KOPT-K1 (cell line): ENCODE results near the gene DAPK3.
"Not testable (repeated sequence)": the region's sequence is repeated elsewhere in the genome, so short reads cannot be mapped to it uniquely, and the experiment has no call there.

Experiments used
- H3K27ac ChIP-seq: fragments of 200-600 bp; sonication (generic); 2 replicates; pipeline ENCODE4 v1.5.1; 2016; ENCODE audit warnings: antibody characterized with exemption, mild to moderate bottlenecking, low read depth, low read length; ENCODE audit not compliant: poor library complexity, severe bottlenecking
- H3K36me3 ChIP-seq: fragments of 200-600 bp; sonication (generic); 2 replicates; pipeline ENCODE4 v1.5.1; 2017; ENCODE audit warnings: antibody characterized with exemption, mild to moderate bottlenecking, low read length, moderate library complexity; ENCODE audit not compliant: insufficient read depth
- H3K9me3 ChIP-seq: fragments of 200-600 bp; sonication (generic); 2 replicates; pipeline ENCODE4 v1.5.1; 2017; ENCODE audit warnings: antibody characterized with exemption, low read length, mild to moderate bottlenecking; ENCODE audit not compliant: insufficient read depth, poor library complexity, severe bottlenecking

DAPK3 gene

DNA sequence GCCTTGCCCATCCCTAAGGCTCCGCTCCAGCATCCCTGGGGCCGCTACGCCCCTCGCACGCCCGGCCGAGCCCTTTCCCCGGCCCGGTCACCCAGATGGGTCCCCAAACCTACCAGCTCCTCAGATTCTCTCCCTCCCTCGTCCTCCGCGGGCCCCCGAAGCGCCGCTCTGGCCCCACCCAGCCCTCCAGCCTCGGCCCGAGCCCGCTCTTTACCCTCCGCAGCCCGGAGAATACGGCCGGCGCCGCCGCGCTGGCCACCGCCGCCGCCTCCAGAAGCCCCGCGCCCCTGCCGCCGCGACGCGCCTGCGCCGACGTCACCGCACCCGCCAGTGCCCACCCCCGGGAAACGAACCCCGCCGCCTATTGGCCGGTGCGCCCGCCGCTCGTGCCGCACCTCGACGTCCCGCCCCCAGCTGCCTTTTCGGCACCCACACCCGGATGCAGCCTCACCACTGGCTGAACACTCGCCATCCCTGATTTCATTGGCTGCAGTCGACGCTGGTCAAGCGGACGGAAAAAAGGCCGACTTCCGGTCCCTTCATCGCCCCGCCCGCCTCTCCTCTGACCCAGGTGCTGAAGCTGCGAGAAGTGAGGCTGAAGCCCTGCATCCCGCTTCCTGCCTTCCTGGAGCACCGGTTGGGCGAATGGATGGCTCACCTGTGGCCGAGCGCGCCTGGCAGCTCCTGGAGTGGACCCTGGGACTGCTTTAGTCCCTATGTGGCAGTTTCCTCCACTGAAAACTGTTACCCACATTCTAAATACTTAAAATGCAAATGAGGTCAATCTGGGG is at the start of gene DAPK3:
DAPK3 (minus strand) TSS at position 292 of the 791 bp plus-strand sequence. CDS start 1,364 bp downstream, outside the sequence.
- Histone ChIP-seq H3K36me3 (peaks cover 46% of the 10 kb centered on the region), H3K9me3 (no peaks in the 10 kb centered on the region), H3K27ac (peak within 1 kb of the TSS; percentile 63)

DNA sequence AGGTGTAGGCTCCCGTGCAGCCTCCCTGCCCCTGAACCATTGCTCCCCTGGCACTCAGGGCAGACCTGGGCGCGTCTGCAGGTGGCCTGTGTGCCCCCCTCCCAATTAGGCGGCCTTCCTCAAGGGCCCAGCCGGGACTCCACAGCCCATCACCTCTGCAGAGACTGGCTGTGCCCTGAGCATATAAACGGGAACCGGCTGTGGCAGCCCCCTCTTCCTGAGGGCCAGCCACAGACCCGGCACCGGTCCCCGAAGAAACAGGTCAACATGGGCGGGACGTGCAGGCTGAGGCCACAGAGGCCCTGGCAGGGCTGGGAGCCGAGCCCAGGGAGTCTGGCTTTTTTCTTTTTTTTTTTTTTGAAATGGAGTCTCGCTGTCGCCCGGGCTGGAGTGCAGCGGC is 48.7 kb upstream of the DAPK3 start:
- Histone ChIP-seq H3K27ac (no peak overlapping the region), H3K36me3 (peaks cover 75% of the 10 kb centered on the region), H3K9me3 (peaks cover 12% of the 10 kb centered on the region)

DNA sequence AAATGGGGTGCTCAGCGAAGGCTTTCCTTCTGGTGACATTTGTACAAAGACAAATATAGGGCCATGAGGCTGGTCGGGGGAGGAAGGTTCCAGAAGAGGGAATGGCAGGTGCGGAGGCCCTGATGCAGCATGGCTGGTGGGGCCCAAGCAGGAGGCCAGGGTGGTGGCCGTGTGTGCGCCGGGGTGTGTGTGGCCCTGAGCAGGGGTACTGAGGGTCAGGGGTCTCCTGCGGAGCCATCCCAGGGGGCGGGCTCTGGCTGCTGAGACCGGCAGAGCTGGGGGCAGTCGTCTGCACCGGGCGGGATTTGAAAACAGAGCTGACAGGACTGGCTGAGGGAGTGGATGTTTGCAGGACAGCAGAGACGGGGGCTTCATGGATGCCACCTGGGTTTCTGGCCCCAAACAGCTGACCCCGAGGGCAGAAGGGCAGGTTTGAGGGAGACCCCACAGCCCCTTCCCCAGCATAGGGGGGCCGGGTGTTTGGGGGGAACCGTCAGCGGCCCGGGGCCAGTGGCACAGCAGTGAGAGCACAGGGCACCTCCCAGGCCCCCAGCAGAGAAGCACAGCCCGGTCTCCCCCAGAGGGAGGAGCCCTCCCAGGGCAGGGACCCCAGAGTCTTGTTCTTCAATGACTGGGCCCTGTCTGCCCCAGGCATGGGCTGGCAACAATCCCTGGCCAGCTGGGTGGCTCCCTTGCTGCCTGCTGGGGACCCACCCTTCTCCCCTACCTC is 48.0 kb upstream of the DAPK3 start:
- peaks cover 12% of the 10 kb centered on the region for H3K9me3 ChIP-seq
- no peak overlapping the region for H3K27ac ChIP-seq
- H3K36me3 ChIP-seq: peaks cover 75% of the 10 kb centered on the region

DNA sequence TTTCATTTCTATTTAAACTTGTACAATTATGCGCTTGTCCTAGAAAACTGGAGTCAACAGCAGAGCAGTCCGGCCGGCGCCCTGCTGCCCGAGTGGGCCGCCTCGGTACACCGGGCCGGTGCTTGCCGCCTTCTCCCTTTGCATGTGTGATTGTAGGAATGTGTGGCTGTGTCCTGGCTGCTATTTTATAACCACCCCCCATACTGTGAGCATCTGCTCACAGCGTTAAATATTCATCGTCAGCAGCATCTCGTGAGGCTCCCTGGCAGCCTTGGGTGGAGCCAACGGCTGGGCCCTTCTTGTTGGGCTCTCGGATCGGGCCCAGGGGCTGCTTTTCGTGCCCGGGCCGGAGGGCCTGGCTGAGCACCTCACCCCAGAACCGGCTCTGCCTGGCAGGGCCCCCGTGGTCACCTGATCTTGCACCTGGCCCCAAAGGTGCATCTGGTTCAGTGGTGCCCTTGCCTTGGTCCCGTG is 47.3 kb upstream of the DAPK3 start:
- Histone ChIP-seq H3K36me3 (peaks cover 77% of the 10 kb centered on the region), H3K9me3 (peaks cover 12% of the 10 kb centered on the region), H3K27ac (no peak overlapping the region)

DNA sequence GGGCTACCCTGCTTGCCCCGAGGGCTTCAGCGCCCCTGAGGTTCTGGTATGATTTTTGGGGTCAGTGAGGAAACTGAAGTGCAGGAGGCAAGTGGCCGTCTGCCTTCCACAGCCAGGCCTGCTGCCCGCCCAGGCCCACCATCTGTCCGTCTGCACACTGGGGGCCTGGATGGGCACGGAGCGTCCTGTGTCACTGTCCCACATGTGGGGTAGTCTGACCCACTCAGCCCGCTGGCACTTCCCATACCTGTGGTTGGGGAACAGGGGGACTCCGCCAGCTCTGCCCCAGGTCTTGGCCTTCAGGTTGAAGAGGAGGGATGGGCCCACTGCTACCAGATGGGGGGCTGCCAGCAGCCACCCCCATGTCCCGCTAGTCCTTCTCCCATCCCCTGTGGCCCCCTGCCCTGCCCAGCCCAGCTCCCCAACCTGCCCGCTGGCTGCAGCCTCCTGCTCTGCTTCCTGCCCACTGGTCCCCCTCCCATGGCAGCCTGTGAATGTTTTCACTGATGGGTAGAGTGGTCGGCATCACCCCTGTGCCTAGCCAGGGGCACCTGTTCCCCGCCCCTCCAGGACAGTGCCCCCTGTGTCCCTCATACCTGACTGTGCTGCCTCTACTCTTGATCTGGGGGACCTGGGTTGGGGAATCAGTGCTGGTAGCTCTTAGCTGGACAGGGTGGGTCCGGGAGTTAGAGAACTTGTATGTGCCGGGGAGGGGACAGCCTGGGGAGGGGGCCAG is 46.2 kb upstream of the DAPK3 start:
- Histone ChIP-seq H3K36me3 (peaks cover 79% of the 10 kb centered on the region), H3K9me3 (peaks cover 9% of the 10 kb centered on the region), H3K27ac (no peak overlapping the region)

DNA sequence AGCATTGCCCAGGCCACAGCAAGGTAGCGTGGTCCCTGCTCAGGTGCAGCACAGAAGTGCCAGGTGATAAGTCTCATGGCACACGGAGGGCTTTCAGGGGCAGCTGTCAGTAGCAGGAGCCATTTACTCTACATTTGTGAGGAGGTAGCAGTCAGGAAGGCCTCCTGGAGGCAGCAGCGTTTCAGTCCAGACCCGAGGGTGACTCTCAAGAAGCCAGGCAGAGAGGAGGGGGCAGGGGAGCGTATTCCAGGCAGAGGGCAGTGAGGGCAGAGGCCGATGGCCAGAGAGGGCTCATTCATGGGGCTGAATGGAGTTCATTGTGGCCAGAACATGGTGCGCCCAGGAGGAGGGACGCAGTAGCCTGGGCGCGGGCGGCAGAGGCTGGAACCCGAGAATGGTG is 45.6 kb upstream of the DAPK3 start:
- H3K9me3 ChIP-seq: peaks cover 3% of the 10 kb centered on the region
- no peak overlapping the region for H3K27ac ChIP-seq
- H3K36me3 ChIP-seq: peaks cover 73% of the 10 kb centered on the region

DNA sequence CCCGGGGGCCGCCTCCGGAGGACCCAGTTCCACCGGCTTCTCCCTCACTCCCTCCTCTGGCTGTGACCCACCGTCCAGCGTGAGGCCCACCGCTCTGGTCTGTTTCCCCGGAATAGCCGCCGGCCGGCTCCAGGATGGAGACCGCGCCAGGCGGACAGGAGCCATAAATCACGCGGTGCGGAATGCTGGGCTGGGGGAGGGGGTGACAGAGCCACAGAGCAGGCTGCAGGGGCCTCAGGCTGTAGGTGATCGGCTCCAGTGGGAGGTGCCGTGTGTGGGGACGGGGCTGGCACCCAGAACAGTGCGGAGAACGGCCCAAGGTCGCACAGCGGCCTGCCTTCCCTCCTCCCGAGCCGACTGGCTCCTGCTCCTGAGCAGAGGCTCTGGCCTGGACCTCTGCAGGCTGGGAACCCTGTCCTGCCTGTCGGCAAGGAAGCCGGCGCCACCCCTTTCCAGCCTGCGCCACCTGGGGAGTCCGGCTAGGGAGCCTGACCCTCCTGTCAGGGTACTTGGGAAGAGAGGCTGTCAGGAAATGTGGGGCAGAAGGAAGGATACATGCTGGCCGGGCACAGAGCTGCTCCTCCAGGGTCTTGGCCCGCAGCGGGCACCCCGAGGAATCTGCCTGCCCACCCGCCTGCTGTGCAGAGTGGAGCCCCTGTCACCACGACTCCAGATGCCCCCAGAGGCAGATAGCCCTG is 45.0 kb upstream of the DAPK3 start:
- H3K9me3 ChIP-seq: no peaks in the 10 kb centered on the region
- H3K36me3 ChIP-seq: peaks cover 67% of the 10 kb centered on the region
- no peak overlapping the region for H3K27ac ChIP-seq

DNA sequence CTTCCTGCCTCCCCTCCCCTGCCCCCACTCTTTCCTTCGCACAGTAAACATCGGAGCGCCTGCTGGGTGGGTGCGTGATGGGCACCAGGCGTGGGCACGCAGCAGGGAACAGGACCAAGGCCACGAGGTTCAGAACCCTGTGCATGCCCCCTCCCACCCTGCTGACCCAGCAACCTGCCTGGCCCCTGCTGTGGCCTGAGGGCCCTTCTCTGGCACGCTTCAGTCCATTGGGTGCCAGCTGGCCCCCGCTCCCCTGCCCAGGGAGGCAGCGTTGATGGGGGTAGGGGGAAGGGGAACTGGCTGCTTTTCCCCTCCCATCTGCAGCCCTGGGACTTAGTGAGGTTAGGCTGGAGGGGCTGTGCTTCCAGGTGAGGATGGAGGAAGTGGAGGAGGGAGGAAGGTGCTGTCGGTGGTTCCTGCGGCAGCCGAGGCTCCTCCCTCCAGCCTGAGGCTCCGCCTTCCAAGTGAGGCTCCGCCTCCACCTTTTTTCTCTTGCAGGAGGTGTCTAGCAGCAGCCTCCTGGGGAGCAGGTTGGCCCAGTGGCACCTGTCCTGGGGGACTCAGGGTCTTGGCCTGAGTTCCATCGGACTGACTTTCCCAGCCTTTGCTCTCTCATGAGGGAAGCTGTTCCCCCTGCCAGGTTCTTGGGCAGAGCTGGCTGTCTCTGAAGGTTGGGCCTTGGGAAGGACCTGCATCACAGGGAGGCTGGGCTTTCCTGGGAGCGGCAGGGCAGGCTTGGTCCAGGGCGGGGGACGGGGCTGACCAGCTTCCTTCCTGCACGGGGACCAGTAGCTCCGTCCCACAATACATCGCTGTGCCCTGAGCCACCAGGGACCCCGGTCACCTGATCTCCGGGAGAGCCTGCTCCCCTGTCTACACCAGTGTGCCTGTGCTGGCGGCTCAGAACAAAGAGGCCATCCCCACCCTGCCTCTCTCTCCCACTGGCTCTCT is 43.9 kb upstream of the DAPK3 start:
- Histone ChIP-seq H3K36me3 (peaks cover 67% of the 10 kb centered on the region), H3K9me3 (no peaks in the 10 kb centered on the region), H3K27ac (no peak overlapping the region)

DNA sequence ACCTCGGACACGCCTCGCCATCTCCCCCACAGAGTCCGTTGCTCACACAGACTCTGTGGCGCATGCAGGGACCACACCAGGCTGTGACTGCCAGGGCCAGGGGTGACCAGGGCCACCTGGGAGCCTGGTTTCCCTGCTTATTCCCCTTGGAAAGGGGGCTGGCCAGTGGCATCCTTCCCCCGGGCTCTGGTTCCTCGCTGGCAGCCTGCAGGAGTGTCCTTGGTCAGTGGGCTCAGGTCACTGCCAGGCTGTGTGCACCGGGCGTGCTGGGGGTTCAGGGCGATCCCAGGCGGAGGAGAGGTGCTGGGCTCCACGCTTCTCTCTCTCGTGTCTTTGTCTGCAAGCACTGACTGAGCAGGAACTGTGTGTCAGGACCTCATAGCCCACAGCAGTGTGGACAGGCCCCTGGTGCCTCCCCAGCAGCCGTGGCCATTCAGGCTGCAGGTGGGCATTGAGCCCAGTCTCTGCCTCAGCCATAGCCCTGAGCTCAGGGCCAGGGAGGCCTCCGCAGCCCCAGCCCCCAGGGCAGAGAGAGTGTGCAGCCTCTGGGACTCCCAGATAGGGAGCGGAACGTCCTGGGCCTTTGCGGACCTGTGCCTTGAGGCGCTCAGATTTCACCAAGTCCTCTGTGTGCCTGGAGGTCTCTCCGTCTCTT is 43.1 kb upstream of the DAPK3 start:
- H3K9me3 ChIP-seq: no peaks in the 10 kb centered on the region
- H3K27ac ChIP-seq: no peak overlapping the region
- H3K36me3 ChIP-seq: peaks cover 63% of the 10 kb centered on the region

DNA sequence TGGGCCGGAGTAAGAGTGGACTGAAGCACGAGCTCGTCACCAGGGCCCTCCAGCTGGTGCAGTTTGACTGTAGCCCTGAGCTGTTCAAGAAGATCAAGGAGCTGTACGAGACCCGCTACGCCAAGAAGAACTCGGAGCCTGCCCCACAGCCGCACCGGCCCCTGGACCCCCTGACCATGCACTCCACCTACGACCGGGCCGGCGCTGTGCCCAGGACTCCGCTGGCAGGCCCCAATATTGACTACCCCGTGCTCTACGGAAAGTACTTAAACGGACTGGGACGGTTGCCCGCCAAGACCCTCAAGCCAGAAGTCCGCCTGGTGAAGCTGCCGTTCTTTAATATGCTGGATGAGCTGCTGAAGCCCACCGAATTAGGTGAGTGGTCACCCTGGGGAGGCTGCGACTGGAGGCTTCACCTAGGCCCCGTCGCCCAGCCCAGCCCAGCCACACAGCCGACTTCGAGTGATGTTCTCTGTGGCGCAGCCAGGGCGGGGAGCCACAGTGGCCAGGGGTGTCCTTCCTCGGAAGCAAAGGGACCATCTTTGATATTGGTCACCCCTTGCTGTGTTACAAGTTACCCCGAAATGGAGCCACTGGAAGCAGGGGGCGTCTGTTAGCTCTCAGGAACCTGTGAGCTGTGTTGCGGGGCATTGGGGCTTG is 42.2 kb upstream of the DAPK3 start:
- no peaks in the 10 kb centered on the region for H3K9me3 ChIP-seq
- H3K36me3 ChIP-seq: peaks cover 58% of the 10 kb centered on the region
- no peak overlapping the region for H3K27ac ChIP-seq

DNA sequence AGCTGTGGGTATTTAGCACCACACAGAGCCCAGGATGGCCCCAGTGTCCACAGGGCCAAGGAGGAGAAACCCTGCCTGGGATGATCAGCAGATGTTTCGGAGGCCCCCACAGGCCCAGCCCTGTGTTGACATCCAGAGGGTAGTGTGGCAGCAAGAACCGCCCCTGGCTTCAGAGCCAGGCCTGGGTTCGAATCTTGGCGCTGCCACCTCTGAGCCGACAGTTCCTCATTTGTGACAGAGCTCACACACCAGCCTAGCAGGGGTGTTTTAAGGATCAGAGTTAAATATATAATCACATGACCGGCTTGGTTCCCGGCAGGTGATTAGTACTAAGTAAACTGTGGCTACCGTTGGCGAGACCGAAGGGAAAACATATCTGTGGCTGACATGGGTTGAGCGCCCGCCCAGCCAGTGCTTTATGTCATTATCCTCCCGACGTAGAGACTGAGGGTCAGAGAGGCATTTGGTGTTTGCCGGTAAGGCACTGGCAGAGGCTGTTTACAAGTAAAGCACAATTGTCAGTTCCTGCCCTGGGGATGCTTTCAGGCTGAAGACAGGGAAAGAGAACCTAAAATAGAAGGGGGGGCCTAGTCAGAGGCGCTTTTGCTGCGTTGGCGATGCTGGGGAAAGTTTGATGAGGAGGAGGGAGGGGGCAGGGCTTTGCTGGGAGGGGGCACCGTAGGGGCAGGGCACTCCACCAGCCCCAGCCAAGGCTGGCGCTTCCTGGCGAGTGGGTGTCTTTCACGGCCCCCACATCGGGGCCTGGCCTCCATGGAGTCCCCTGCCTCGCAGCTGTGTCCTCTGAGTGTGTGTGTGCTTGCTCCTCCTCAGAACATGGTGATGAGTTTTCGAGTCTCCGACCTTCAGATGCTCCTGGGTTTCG is 41.4 kb upstream of the DAPK3 start:
- Histone ChIP-seq H3K9me3 (no peaks in the 10 kb centered on the region), H3K36me3 (peaks cover 58% of the 10 kb centered on the region), H3K27ac (no peak overlapping the region)

DNA sequence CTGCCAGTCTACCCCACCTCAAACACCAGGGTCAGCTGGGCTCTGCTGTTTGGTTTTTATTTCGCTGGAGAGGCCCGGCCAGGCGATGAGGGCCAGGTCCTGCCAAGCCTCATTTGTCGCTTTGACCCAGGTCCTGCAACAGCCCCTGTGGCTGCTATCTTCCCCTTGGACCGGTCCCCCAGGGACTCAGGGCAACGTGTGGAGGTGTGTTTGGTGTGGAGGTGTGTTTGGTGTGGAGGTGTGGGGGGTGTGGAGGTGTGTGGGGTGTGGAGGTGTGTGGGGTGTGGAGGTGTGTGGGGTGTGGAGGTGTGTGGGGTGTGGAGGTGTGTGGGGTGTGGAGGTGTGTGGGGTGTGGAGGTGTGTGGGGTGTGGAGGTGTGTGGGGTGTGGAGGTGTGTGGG is 40.5 kb upstream of the DAPK3 start:
- peaks cover 49% of the 10 kb centered on the region for H3K36me3 ChIP-seq
- H3K27ac ChIP-seq, H3K9me3 ChIP-seq: not testable (repeated sequence)
